ENCODE measurements around the gene SPATA31E1. TPM values are rescaled to one million over a fixed set of nuclear protein-coding genes. Genes with fewer than 3 reads are reported as not detected.

SPATA31E1 gene
- total and polyA plus RNA-seq, 4 donors = not detected

Other genes with a start within 250 kb of the SPATA31E1 start
- gene CTSL, start 156.8 kb upstream of the SPATA31E1 start, total RNA-seq = 100 to 1,000 TPM; 130 to 174 TPM
- 100 to 1,000 TPM in 1 of 2 donors, 10 to 100 TPM in 1; 73.1 to 116 TPM for gene CTSL, start 156.8 kb upstream of the SPATA31E1 start, polyA plus RNA-seq
- not detected for gene SPATA31C1, start 35.1 kb downstream of the SPATA31E1 start, total RNA-seq
- gene SPATA31C1, start 35.1 kb downstream of the SPATA31E1 start, polyA plus RNA-seq = not detected
- 1 to 10 TPM; 2.6 to 6.8 TPM for gene CDK20, start 91.7 kb downstream of the SPATA31E1 start, total RNA-seq
- 1 to 10 TPM in 1 of 2 donors, under 1 TPM in 1; 0.88 to 4.1 TPM for gene CDK20, start 91.7 kb downstream of the SPATA31E1 start, polyA plus RNA-seq